Activated T-cell treated with anti-CD3 and anti-CD28 coated beads, Interleukin-2, amount 50 U/mL, for 1 hour (primary cell): ENCODE results near the gene KIF23.

ENCODE experiments used
- DNase-seq: peaks from one replicate; pipeline ENCODE4 v3.0.0-alpha.2; 2020

KIF23 gene

GRCh38 chr15:69395460-69395859 is 18.7 kb upstream of the KIF23 start:
- DNase-seq: no peak

DNA sequence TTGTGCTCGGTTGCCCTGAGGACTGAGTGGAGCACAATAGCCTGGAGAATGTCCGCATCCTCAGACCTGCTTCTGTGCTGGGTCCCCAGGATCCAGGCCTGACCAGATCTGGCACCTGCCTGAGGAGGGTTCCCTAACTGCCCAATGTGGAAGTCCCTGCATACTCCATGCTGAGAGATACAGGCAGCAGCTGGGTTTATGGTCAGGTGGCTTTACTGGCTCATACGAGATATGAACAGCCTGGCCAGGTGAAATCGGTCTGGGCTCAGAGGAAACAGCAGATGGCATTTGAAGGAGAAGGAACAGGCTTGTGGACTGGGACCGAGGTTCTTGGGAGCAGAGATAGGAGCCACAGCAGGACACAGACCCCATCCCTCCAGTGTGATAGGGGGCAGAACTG is 18.2 kb upstream of the KIF23 start:
- no peak for DNase-seq

GRCh38 chr15:69398491-69398891 is 15.7 kb upstream of the KIF23 start:
- DNase-seq: no peak

- DNase-seq: no peak
These were observed 13.3 kb upstream of the KIF23 start for GRCh38 chr15:69400850-69401249.

- DNase-seq: no peak
These were observed 11.3 kb upstream of the KIF23 start for GRCh38 chr15:69402816-69403215.

- DNase-seq: no peak
These were observed 10.6 kb upstream of the KIF23 start for GRCh38 chr15:69403594-69403993.

GRCh38 chr15:69405110-69405509 is 9.0 kb upstream of the KIF23 start:
- no peak for DNase-seq

- no peak for DNase-seq
These were observed 6.3 kb upstream of the KIF23 start for GRCh38 chr15:69407719-69408400.

- DNase-seq: no peak
These were observed 5.3 kb upstream of the KIF23 start for GRCh38 chr15:69408841-69409240.

GRCh38 chr15:69410248-69410874 is 3.8 kb upstream of the KIF23 start:
- no peak for DNase-seq

DNA sequence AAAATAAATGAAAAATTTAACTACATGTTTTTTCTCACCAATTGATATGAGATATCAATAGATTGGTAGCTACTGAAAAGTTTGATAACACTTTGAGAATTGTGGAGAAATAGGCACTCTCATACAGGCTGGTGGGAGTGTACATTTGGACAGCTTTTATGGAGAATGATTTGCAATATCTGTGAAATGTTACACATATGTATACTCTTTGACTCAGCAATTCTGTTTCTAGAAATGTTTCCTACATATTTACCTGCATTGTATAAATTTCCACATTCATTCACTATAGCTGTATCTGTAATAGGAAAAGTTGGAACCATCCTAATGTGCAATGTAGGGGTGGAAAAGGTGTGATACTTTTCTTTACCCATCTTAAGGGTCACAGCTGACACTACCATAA is 1.9 kb upstream of the KIF23 start:
- no peak for DNase-seq

- DNase-seq: no peak
These were observed 1.4 kb upstream of the KIF23 start for GRCh38 chr15:69412701-69413100.

GRCh38 chr15:69414701-69415167 is 585 bp downstream of the KIF23 start:
- peak; percentile 21 for DNase-seq

- DNase-seq: no peak
These were observed 1.2 kb downstream of the KIF23 start for GRCh38 chr15:69415381-69415780.

GRCh38 chr15:69417581-69417980 is 3.4 kb downstream of the KIF23 start:
- DNase-seq: no peak

DNA sequence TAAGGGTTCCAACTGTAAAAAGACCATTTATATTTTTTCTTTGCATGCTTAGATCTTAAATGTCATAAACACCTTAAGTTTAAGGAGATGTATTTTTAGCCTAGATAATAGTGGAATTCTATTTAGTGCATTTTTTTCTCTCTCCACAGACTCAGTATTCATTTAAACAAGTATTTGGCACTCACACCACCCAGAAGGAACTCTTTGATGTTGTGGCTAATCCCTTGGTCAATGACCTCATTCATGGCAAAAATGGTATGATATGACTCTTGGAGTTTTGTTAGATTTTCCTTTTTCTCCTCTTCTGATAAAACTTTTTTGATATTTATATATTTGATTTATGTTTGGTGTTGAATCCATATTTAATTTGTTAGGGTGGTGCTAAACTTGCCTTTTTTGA is 7.3 kb downstream of the KIF23 start:
- DNase-seq: no peak

GRCh38 chr15:69422336-69422895 is 8.3 kb downstream of the KIF23 start:
- no peak for DNase-seq

- DNase-seq: no peak
These were observed 9.9 kb downstream of the KIF23 start for GRCh38 chr15:69424001-69424400.

DNA sequence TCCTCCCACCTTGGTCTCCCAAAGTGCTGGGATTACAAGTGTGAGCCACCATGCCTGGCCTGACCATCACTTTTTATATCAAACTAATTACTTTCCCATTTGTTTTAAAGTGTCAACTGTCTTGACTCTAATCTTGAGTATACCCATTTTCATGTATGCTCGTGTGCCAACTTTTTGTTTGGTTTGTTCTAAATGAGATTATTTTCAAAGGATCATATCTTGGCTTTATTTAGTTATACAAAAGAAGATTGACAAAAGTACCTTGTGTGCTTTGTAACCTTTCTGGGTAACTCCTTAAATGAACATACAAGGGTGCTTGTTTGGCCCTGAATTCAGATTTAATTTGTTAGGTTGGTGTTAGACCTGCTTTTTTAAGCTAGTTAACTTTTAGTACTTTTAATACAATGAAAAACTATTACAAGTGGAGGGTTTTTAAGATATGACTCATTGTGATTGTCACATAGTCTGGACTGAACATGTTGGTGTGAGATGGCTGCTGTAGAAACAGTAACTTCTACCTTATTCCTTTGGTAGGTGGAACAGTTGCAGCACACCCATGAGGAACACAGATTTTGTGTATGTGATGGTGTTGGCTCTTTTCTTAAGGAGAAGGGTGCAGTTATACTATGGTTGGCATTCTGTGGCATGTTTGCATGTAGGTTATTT is 10.7 kb downstream of the KIF23 start:
- no peak for DNase-seq

DNA sequence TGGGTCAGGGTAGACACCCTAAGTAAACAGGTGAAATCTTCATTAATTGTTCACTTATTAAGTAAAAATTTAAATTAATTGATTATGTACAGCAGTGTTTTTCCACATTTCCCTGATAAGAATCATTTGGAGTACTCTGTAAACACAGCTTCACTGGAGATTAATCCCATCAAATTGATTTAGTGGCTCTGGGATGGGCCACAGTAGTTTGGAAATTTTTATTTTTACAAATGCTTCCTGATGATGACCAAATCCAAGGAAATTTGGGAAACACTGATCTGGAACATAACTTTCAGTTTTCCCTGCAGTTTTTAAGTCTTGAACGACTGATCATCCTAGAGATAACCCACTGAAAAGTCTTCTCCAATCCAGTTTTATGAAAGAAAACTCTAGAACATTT is 19.7 kb downstream of the KIF23 start:
- DNase-seq: no peak

DNA sequence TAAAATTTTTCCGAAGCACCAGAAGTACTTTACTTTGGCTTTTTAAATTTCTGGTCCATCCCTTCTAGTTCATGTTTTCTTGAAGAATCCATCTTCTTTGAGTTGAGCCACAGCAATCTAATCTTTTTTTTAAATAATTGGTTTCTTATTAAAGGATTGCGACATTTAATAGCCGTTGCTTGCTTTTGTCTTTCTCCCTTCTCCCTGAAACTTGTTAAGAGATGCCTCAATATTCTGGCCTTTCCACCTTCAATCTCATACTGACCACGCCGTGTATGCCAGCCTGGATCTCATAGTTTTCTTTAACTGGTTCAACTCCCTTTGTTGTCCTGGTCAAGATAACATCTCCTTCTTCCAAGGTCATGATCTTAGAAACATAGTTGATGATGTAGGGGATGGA is 20.1 kb downstream of the KIF23 start:
- DNase-seq: no peak

DNA sequence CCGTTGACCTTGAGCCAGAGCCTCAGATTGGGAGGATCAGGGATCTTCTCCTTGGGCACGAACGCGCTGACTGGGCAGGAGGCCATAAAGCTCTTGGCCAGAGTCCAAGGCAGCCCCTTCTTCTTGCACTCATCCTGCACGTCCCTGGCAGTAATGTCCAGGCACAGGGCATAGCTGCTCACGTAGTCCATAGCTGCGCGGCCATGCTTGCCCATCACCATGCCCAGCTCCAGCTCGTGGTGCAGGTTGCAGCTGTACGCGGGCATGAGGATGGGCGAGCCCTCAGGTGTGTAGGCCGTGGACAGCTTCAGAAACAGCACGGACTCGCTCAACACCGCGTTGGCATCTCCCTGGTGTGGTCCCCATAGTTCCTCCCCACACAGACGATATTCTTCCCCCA is 20.5 kb downstream of the KIF23 start:
- no peak for DNase-seq

GRCh38 chr15:69435985-69436384 is 21.8 kb downstream of the KIF23 start:
- DNase-seq: no peak

DNA sequence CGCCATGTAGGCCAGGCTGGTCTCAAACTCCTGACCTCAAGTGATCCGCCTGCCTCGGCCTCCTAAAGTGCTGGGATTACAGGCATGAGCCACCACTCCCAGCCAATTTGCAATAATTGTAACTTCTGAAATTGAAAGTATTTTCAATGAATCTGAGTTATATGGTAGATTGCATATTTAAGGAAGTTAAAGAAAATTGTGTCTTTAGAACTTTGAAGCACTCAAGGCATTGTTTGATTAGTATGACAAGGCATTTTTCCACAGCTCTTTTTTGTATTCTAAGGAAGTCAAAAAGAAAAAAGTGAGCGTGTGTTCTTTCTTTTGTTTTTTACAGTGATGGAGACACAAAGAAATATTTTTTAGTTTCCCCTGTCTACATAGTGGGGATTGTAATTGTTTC is 22.8 kb downstream of the KIF23 start:
- DNase-seq: no peak
